H9 (cell line): ENCODE measurements around the gene SIPA1L2. TPM values are rescaled to one million over a fixed set of nuclear protein-coding genes. Genes with fewer than 3 reads are reported as not detected.

ENCODE experiments used
- DNase-seq: peaks from one replicate; pipeline ENCODE4 v3.0.0-alpha.2; 2017
- H2AFZ ChIP-seq: one replicate; pipeline ENCODE4 v1.6.1; 2013; ENCODE audit warnings: mild to moderate bottlenecking, low read length, control low read depth, moderate library complexity
- H2AK5ac ChIP-seq: 2 replicates; pipeline ENCODE4 v1.6.1; 2013; ENCODE audit warnings: low read length, control low read depth, mixed read lengths; ENCODE audit not compliant: insufficient read length
- H2BK120ac ChIP-seq: one replicate; pipeline ENCODE4 v1.6.1; 2013; ENCODE audit warnings: low read depth, mild to moderate bottlenecking, low read length, control low read depth, inconsistent platforms; ENCODE audit not compliant: poor library complexity, severe bottlenecking
- H2BK12ac ChIP-seq: 2 replicates; pipeline ENCODE4 v1.6.1; 2013; ENCODE audit warnings: low read length, control low read depth, mixed read lengths, low read depth; ENCODE audit not compliant: insufficient read length
- H2BK15ac ChIP-seq: 2 replicates; pipeline ENCODE4 v1.6.1; 2013; ENCODE audit warnings: low read depth, low read length, control low read depth
- H2BK20ac ChIP-seq: one replicate; pipeline ENCODE4 v1.6.1; 2013; ENCODE audit warnings: low read depth, mild to moderate bottlenecking, low read length, control low read depth, inconsistent platforms; ENCODE audit not compliant: poor library complexity, severe bottlenecking
- H2BK5ac ChIP-seq: 2 replicates; pipeline ENCODE4 v1.6.1; 2013; ENCODE audit warnings: low read length, control low read depth, mixed read lengths; ENCODE audit not compliant: insufficient read length
- H3K14ac ChIP-seq: 2 replicates; pipeline ENCODE4 v1.6.1; 2013; ENCODE audit warnings: low read length, control low read depth; ENCODE audit not compliant: insufficient read depth
- H3K18ac ChIP-seq: 2 replicates; pipeline ENCODE4 v1.6.1; 2013; ENCODE audit warnings: low read depth, mild to moderate bottlenecking, mixed read lengths, low read length, control low read depth; ENCODE audit not compliant: insufficient read length
- H3K23ac ChIP-seq: 2 replicates; pipeline ENCODE4 v1.6.1; 2013; ENCODE audit warnings: low read length, control low read depth, mixed read lengths, low read depth; ENCODE audit not compliant: insufficient read length
- H3K23me2 ChIP-seq: 2 replicates; pipeline ENCODE4 v1.6.1; 2013; ENCODE audit warnings: low read depth, mild to moderate bottlenecking, mixed read lengths, low read length, control low read depth; ENCODE audit not compliant: insufficient read length, poor library complexity, severe bottlenecking
- H3K27ac ChIP-seq: 2 replicates; pipeline ENCODE4 v1.5.1; 2013; ENCODE audit warnings: low read length, control low read depth, mixed read lengths, low read depth; ENCODE audit not compliant: insufficient read length
- H3K27me3 ChIP-seq: 2 replicates; pipeline ENCODE4 v1.6.1; 2013; ENCODE audit warnings: low read length, control low read depth, inconsistent platforms; ENCODE audit not compliant: insufficient read depth
- H3K4ac ChIP-seq: 2 replicates; pipeline ENCODE4 v1.6.1; 2013; ENCODE audit warnings: low read depth, mild to moderate bottlenecking, control low read depth, inconsistent platforms, low read length, moderate library complexity
- H3K4me1 ChIP-seq: 2 replicates; pipeline ENCODE4 v1.6.1; 2013; ENCODE audit warnings: low read length, control low read depth, inconsistent platforms; ENCODE audit not compliant: insufficient read depth
- H3K4me2 ChIP-seq: 2 replicates; pipeline ENCODE4 v1.6.1; 2013; ENCODE audit warnings: low read length, control low read depth, mixed read lengths; ENCODE audit not compliant: insufficient read length, insufficient read depth
- H3K56ac ChIP-seq: 2 replicates; pipeline ENCODE4 v1.6.1; 2013; ENCODE audit warnings: low read depth, mild to moderate bottlenecking, mixed read lengths, low read length, control low read depth; ENCODE audit not compliant: insufficient read length
- H3K79me1 ChIP-seq: 2 replicates; pipeline ENCODE4 v1.6.1; 2013; ENCODE audit warnings: low read depth, mild to moderate bottlenecking, moderate library complexity, low read length, control low read depth, inconsistent platforms; ENCODE audit not compliant: insufficient read depth, poor library complexity, severe bottlenecking
- H3K79me2 ChIP-seq: 2 replicates; pipeline ENCODE4 v1.6.1; 2013; ENCODE audit warnings: low read length, control low read depth, inconsistent platforms; ENCODE audit not compliant: insufficient read depth
- H3K9ac ChIP-seq: 2 replicates; pipeline ENCODE4 v1.6.1; 2013; ENCODE audit warnings: low read length, control low read depth, mixed read lengths; ENCODE audit not compliant: insufficient read length; ENCODE audit errors: extremely low read depth
- H3K9me3 ChIP-seq: one replicate; pipeline ENCODE4 v1.6.1; 2013; ENCODE audit warnings: low read depth, low read length, inconsistent platforms; ENCODE audit not compliant: control insufficient read depth
- H3T11ph ChIP-seq: one replicate; pipeline ENCODE4 v1.6.1; 2013; ENCODE audit warnings: mild to moderate bottlenecking, low read length, control low read depth, inconsistent platforms
- H4K20me1 ChIP-seq: one replicate; pipeline ENCODE4 v1.6.1; 2013; ENCODE audit not compliant: control insufficient read depth, insufficient read length, insufficient read depth
- H4K5ac ChIP-seq: 2 replicates; pipeline ENCODE4 v1.6.1; 2013; ENCODE audit warnings: low read depth, mild to moderate bottlenecking, mixed read lengths, low read length, control low read depth; ENCODE audit not compliant: insufficient read length
- H4K8ac ChIP-seq: replicated peaks from 2 replicates; pipeline ENCODE4 v1.6.1; 2013; ENCODE audit warnings: low read length, control low read depth, mixed read lengths, low read depth; ENCODE audit not compliant: insufficient read length
- H4K91ac ChIP-seq: 2 replicates; pipeline ENCODE4 v1.6.1; 2013; ENCODE audit warnings: low read depth, mild to moderate bottlenecking, moderate library complexity, mixed read lengths, low read length, control low read depth; ENCODE audit not compliant: insufficient read length
- H3K27ac Mint-ChIP-seq, 3 experiments: 2 replicates in 2 of 3; 3 replicates in 1 of 3; pipeline ENCODE4 v1.8.0; 2020 to 2021; ENCODE audit warnings: mixed read lengths in 3 of 3, mild to moderate bottlenecking in 1 of 3, moderate library complexity in 1 of 3
- H3K27me3 Mint-ChIP-seq: 2 replicates; pipeline ENCODE4 v1.8.0; 2021; ENCODE audit warnings: low read depth, mild to moderate bottlenecking, moderate library complexity, mixed read lengths
- H3K36me3 Mint-ChIP-seq, 3 experiments: 2 replicates in 2 of 3; 3 replicates in 1 of 3; pipeline ENCODE4 v1.8.0; 2020 to 2021; ENCODE audit warnings: low read depth in 3 of 3, mixed read lengths in 3 of 3; ENCODE audit not compliant: insufficient read depth in 1 of 3
- H3K4me1 Mint-ChIP-seq, 2 experiments: 2 replicates each; pipeline ENCODE4 v1.8.0; 2020; ENCODE audit warnings: mixed read lengths in 2 of 2
- H3K4me3 Mint-ChIP-seq, 2 experiments: 2 replicates in 1 of 2; 3 replicates in 1 of 2; pipeline ENCODE4 v1.8.0; 2020 to 2021; ENCODE audit warnings: mild to moderate bottlenecking in 2 of 2, mixed read lengths in 2 of 2, moderate library complexity in 1 of 2
- H3K9me3 Mint-ChIP-seq, 2 experiments: 2 replicates in 1 of 2; 3 replicates in 1 of 2; pipeline ENCODE4 v1.8.0; 2020; ENCODE audit warnings: mild to moderate bottlenecking in 2 of 2, mixed read lengths in 2 of 2, moderate library complexity in 1 of 2
- WGBS: extraction: QIAGEN DNeasy Blood & Tissue Kit; methylation state at CpG from one replicate; pipeline ENCODE4 v1.1.7; 2013; ENCODE audit warnings: missing lambda C conversion rate, low lambda C conversion rate, mixed read lengths; ENCODE audit not compliant: insufficient read length; ENCODE audit errors: extremely low coverage; 5-methylcytosine and 5-hydroxymethylcytosine counted together
- total RNA-seq: library from RNA; stranded (reverse); gene quantifications from 2 replicates; pipeline ENCODE4 v1.2.1, GENCODE V29; 2021
- TF ChIP-seq, protein P1 (sequence below): fragments of 200-600 bp; sonication (generic); conservative IDR thresholded peaks from 3 replicates; pipeline ENCODE4 v1.8.0; 2021; ENCODE audit warnings: antibody characterized with exemption, mild to moderate bottlenecking

The SIPA1L2 gene
- total RNA-seq, 1 experiment from 2014 or later = 5.2 TPM

GRCh38 chr1:232615306-232615800 lies 14.6 kb downstream of the SIPA1L2 start:
- Histone ChIP-seq H2BK15ac (no peak overlapping the region), H3K4me2 (no peak overlapping the region), H3K23ac (no peak overlapping the region), H2BK12ac (no peak overlapping the region), H3K14ac (no peak overlapping the region), H2AFZ (no peak overlapping the region), H4K8ac (no peak overlapping the region), H3K23me2 (no peaks in the 10 kb centered on the region), H3K56ac (no peak overlapping the region), H3K9me3 (no peaks in the 10 kb centered on the region), H3T11ph (no peak overlapping the region), H2BK120ac (no peak overlapping the region), H4K91ac (no peak overlapping the region), H4K5ac (no peak overlapping the region), H3K79me1 (no peaks in the 10 kb centered on the region), H3K27ac (no peak overlapping the region), H3K4me1 (peaks cover 2% of the 10 kb centered on the region; the same call in 1 of the 2 replicates), H4K20me1 (no peaks in the 10 kb centered on the region), H2AK5ac (no peak overlapping the region), H3K9ac (no peak overlapping the region), H3K4ac (no peak overlapping the region), H2BK5ac (no peak overlapping the region), H3K79me2 (no peaks in the 10 kb centered on the region), H2BK20ac (no peak overlapping the region), H3K27me3 (no peaks in the 10 kb centered on the region), H3K18ac (no peak overlapping the region)
- Mint-ChIP-seq H3K4me3 (no peak overlapping the region), H3K36me3 (no peaks in the 10 kb centered on the region), H3K27me3 (peaks cover 13% of the 10 kb centered on the region), H3K27ac (no peak overlapping the region), H3K9me3 (no peaks in the 10 kb centered on the region), H3K4me1 (peaks cover 44 to 53% of the 10 kb centered on the region in 2 experiments)
- TF ChIP-seq, protein P1, sequence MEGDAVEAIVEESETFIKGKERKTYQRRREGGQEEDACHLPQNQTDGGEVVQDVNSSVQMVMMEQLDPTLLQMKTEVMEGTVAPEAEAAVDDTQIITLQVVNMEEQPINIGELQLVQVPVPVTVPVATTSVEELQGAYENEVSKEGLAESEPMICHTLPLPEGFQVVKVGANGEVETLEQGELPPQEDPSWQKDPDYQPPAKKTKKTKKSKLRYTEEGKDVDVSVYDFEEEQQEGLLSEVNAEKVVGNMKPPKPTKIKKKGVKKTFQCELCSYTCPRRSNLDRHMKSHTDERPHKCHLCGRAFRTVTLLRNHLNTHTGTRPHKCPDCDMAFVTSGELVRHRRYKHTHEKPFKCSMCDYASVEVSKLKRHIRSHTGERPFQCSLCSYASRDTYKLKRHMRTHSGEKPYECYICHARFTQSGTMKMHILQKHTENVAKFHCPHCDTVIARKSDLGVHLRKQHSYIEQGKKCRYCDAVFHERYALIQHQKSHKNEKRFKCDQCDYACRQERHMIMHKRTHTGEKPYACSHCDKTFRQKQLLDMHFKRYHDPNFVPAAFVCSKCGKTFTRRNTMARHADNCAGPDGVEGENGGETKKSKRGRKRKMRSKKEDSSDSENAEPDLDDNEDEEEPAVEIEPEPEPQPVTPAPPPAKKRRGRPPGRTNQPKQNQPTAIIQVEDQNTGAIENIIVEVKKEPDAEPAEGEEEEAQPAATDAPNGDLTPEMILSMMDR = no peak
- no CpG with 5 or more reads among the region's 4 CpGs for WGBS
- DNase-seq = no peak
